ENCODE results near the gene ZNF445.
A peak's percentile ranks its signal among the peaks of the same experiment; 100 is the strongest.
"Not testable (repeated sequence)": the region's sequence is repeated elsewhere in the genome, so short reads cannot be mapped to it uniquely, and the experiment has no call there.

ZNF445 gene

GRCh38 chr3:44511238-44511566 is 33.7 kb upstream of the ZNF445 start:
- peak overlapping the region; percentile 80 for H3K4me3 ChIP-seq (ENCODE audit: low read depth, low read length)
- DNase-seq (ENCODE audit: low read depth), result no peak
- TF ChIP-seq CTCF (IDR thresholded peaks at IDR 0.05; ENCODE audit: insufficient read depth, low read depth, low read length, missing control alignments), result no peak

GRCh38 chr3:44510000-44510368 is 32.5 kb upstream of the ZNF445 start:
- TF ChIP-seq CTCF (IDR thresholded peaks at IDR 0.05; ENCODE audit: insufficient read depth, low read depth, low read length, missing control alignments), result no peak
- peak; percentile 57 for DNase-seq (ENCODE audit: low read depth)
- peak overlapping the region; percentile 80 for H3K4me3 ChIP-seq (ENCODE audit: low read depth, low read length)

- H3K4me3 ChIP-seq (ENCODE audit: low read depth, low read length), result peak overlapping the region; percentile 80
- peak; percentile 10 for DNase-seq (ENCODE audit: low read depth)
- TF ChIP-seq CTCF (IDR thresholded peaks at IDR 0.05; ENCODE audit: insufficient read depth, low read depth, low read length, missing control alignments), result no peak
Measured at GRCh38 chr3:44509393-44509921, 32.0 kb upstream of the ZNF445 start.

- no peak for DNase-seq (ENCODE audit: low read depth)
- no peak for TF ChIP-seq CTCF (IDR thresholded peaks at IDR 0.05; ENCODE audit: insufficient read depth, low read depth, low read length, missing control alignments)
- no peak overlapping the region for H3K4me3 ChIP-seq (ENCODE audit: low read depth, low read length)
Measured at GRCh38 chr3:44506961-44507360, 29.5 kb upstream of the ZNF445 start.

GRCh38 chr3:44506556-44506955 is 29.1 kb upstream of the ZNF445 start:
- TF ChIP-seq CTCF (IDR thresholded peaks at IDR 0.05; ENCODE audit: insufficient read depth, low read depth, low read length, missing control alignments), result no peak
- DNase-seq (ENCODE audit: low read depth), result no peak
- H3K4me3 ChIP-seq (ENCODE audit: low read depth, low read length), result no peak overlapping the region

- TF ChIP-seq CTCF (IDR thresholded peaks at IDR 0.05; ENCODE audit: insufficient read depth, low read depth, low read length, missing control alignments), result no peak
- H3K4me3 ChIP-seq (ENCODE audit: low read depth, low read length), result no peak overlapping the region
- no peak for DNase-seq (ENCODE audit: low read depth)
Measured at GRCh38 chr3:44504566-44504965, 27.1 kb upstream of the ZNF445 start.

- not testable (repeated sequence) for DNase-seq (ENCODE audit: low read depth); H3K4me3 ChIP-seq (ENCODE audit: low read depth, low read length)
Measured at GRCh38 chr3:44503178-44503577, 25.7 kb upstream of the ZNF445 start.

Measured in GM12865 (cell line).